Endothelial cell of umbilical vein (primary cell): ENCODE results near the gene NDUFS6. TPM values are rescaled to one million over a fixed set of nuclear protein-coding genes. Genes with fewer than 3 reads are reported as not detected.

Source experiments
- Bru-seq: library from RNA; stranded (reverse); fragments of 400-500 nt; gene quantifications from one replicate; lab custom pipeline; 2021; lab: Mats Ljungman, UMichigan
- BruChase-seq, 2 experiments: library from RNA; stranded (reverse); fragments of 400-500 nt; gene quantifications; one replicate each; lab custom pipeline; 2021; lab: Mats Ljungman, UMichigan
- BruUV-seq: library from RNA; stranded (reverse); fragments of 400-500 nt; replicated peaks from 2 replicates; lab custom pipeline; 2021; lab: Mats Ljungman, UMichigan
- CTCF ChIA-PET: fragments of 300-600, 350-600 bp; sonication (Branson Sonifier 250); formaldehyde crosslinking; loops from one replicate; lab custom pipeline; 2021; ENCODE audit warnings: antibody characterized with exemption, inconsistent platforms; lab: Charles Lee
- POLR2A ChIA-PET: fragments of 300-600, 350-600 bp; sonication (Branson Sonifier 250); formaldehyde crosslinking; loops from one replicate; lab custom pipeline; 2021; ENCODE audit warnings: antibody characterized with exemption, inconsistent platforms; lab: Charles Lee
- DNase-seq: peaks from one replicate; pipeline ENCODE4 v3.0.0-alpha.2; 2011; ENCODE audit warnings: low read depth, low spot score
- FAIRE-seq: peaks from 2 replicates; lab custom pipeline; 2011; peaks lifted over from hg19 to GRCh38; lab: Jason Lieb, UNC
- H2AFZ ChIP-seq: 2 replicates; pipeline ENCODE4 v1.6.0; 2012; ENCODE audit warnings: low read depth, low read length, control low read depth, inconsistent platforms
- H3K27ac ChIP-seq: 2 replicates; pipeline ENCODE4 v1.5.1; 2011; ENCODE audit warnings: low read depth, mild to moderate bottlenecking, control low read depth, low read length, moderate library complexity; ENCODE audit not compliant: insufficient read depth
- H3K27me3 ChIP-seq, 2 experiments: 2 replicates each; pipeline versions ENCODE4 v1.6.0 to v1.6.1; 2011; ENCODE audit warnings: low read length in 2 of 2, mixed read lengths in 1 of 2; ENCODE audit not compliant: control insufficient read depth in 2 of 2, insufficient read depth in 2 of 2
- H3K36me3 ChIP-seq, 2 experiments: 2 replicates in 1 of 2; 3 replicates in 1 of 2; pipeline ENCODE4 v1.5.1; 2011; ENCODE audit warnings: low read length in 2 of 2, mild to moderate bottlenecking in 1 of 2, moderate library complexity in 1 of 2; ENCODE audit not compliant: control insufficient read depth in 2 of 2, insufficient read depth in 2 of 2; ENCODE audit errors: extremely low read depth in 1 of 2
- H3K4me1 ChIP-seq: 3 replicates; pipeline ENCODE4 v1.5.1; 2011; ENCODE audit warnings: mild to moderate bottlenecking, low read length; ENCODE audit not compliant: control insufficient read depth, insufficient read depth; ENCODE audit errors: extremely low read depth
- H3K4me2 ChIP-seq: 2 replicates; pipeline ENCODE4 v1.6.1; 2011; ENCODE audit warnings: low read length, control low read depth, mixed read lengths; ENCODE audit not compliant: insufficient read depth
- H3K4me3 ChIP-seq, 3 experiments: fragments of 200-600 bp in 1 of 3; sonication (generic), shearing (Covaris generic) in 1 of 3; replicated peaks in 1 of 3; 2 replicates each; pipeline ENCODE4 v1.5.1; 2011 to 2016; ENCODE audit warnings: control low read depth in 3 of 3, low read length in 3 of 3, mild to moderate bottlenecking in 2 of 3, inconsistent platforms in 1 of 3, low read depth in 1 of 3, moderate library complexity in 1 of 3; ENCODE audit not compliant: insufficient read depth in 1 of 3
- H3K79me2 ChIP-seq: 2 replicates; pipeline ENCODE4 v1.6.0; 2012; ENCODE audit warnings: low read length, inconsistent platforms; ENCODE audit not compliant: control insufficient read depth, insufficient read depth
- H3K9ac ChIP-seq: replicated peaks from 2 replicates; pipeline ENCODE3; 2011; ENCODE audit warnings: low read length, control low read depth; ENCODE audit not compliant: insufficient read depth; ENCODE audit errors: extremely low read depth
- H3K9me1 ChIP-seq: replicated peaks from 3 replicates; pipeline ENCODE4 v1.6.0; 2011; ENCODE audit warnings: mild to moderate bottlenecking, low read length; ENCODE audit not compliant: control insufficient read depth, insufficient read depth; ENCODE audit errors: extremely low read depth
- H3K9me3 ChIP-seq: replicated peaks from 2 replicates; pipeline ENCODE4 v1.5.1; 2012; ENCODE audit warnings: low read length, inconsistent platforms; ENCODE audit not compliant: control insufficient read depth, insufficient read depth
- H4K20me1 ChIP-seq: replicated peaks from 2 replicates; pipeline ENCODE3; 2011; ENCODE audit warnings: mild to moderate bottlenecking, low read length; ENCODE audit not compliant: control insufficient read depth, insufficient read depth; ENCODE audit errors: extremely low read depth
- EZH2 ChIP-seq: IDR thresholded peaks from 2 replicates; pipeline ENCODE4 v1.6.1; 2012; ENCODE audit warnings: borderline replicate concordance, low read depth, mild to moderate bottlenecking, moderate library complexity, low read length, inconsistent platforms; ENCODE audit not compliant: severe bottlenecking
- FOS ChIP-seq: IDR thresholded peaks from 2 replicates; pipeline ENCODE4 v1.6.1; 2011; ENCODE audit warnings: mild to moderate bottlenecking, low read length, moderate library complexity, borderline replicate concordance; ENCODE audit not compliant: insufficient read depth
- GATA2 ChIP-seq: IDR thresholded peaks from 2 replicates; pipeline ENCODE4 v1.7.0; 2011; ENCODE audit warnings: low read depth, mild to moderate bottlenecking, moderate library complexity, mixed read lengths, low read length; ENCODE audit not compliant: insufficient read length, insufficient read depth
- JUN ChIP-seq: IDR thresholded peaks from 2 replicates; pipeline ENCODE4 v1.6.1; 2011; ENCODE audit warnings: borderline replicate concordance, low read depth; ENCODE audit not compliant: insufficient read length, insufficient read depth
- MYC ChIP-seq: IDR thresholded peaks from one replicate; pipeline ENCODE4 v1.6.1; 2011; ENCODE audit warnings: mild to moderate bottlenecking, low read depth, low read length
- POLR2A ChIP-seq: IDR thresholded peaks from 2 replicates; pipeline ENCODE4 v1.6.1; 2012; ENCODE audit warnings: low read depth, mild to moderate bottlenecking, control low read depth, low read length
- POLR2AphosphoS5 ChIP-seq: IDR thresholded peaks from 2 replicates; pipeline ENCODE4 v1.6.1; 2012; ENCODE audit warnings: low read depth, mild to moderate bottlenecking, control low read depth, low read length, moderate library complexity; ENCODE audit not compliant: insufficient read depth
- dilution Hi-C: fragments of 300-500 bp; cut with MboI; formaldehyde crosslinking; loops from one replicate; pipeline ENCODE4 v1.15.0; 2019; ENCODE audit warnings: low sequenced_read_pairs; ENCODE audit not compliant: extremely low pct_ligation_motif_present
- intact Hi-C: fragments of 100-400 bp; cut with micrococcal nuclease; formaldehyde crosslinking; loops from one replicate; pipeline ENCODE4 v1.10.0; 2022
- long read RNA-seq: library from polyadenylated mRNA; stranded (forward); transcript quantifications from one replicate; pipeline ENCODE4 v2.0.0, GENCODE V29; 2021
- polyA minus RNA-seq, 3 experiments: library from RNA; depleted of rRNA, polyadenylated mRNA; stranded (reverse); fragments of >200 nt; gene quantifications; 1 replicate in 1 of 3; 2 replicates in 2 of 3; pipeline ENCODE4 v1.2.3, GENCODE V29; 2011
- polyA plus RNA-seq, 4 experiments: library from polyadenylated mRNA; depleted of rRNA in 3 of 4; stranded (reverse) in 3 of 4; unstranded in 1 of 4; fragments of >200 nt; gene quantifications; 2 replicates each; pipeline versions ENCODE4 v1.2.1 to v1.2.3, GENCODE V29; 2011 to 2012; ENCODE audit warnings: missing spikeins in 1 of 4
- total RNA-seq: library from RNA; stranded (reverse); gene quantifications from 2 replicates; pipeline ENCODE4 v1.2.3, GENCODE V29; 2021
- TF ChIP-seq, protein P1 (sequence below): IDR thresholded peaks from 2 replicates; pipeline ENCODE4 v1.6.1; 2011; ENCODE audit not compliant: insufficient read depth, insufficient read length
- TF ChIP-seq, protein P2 (sequence below), 2 donors: IDR thresholded peaks; 1 replicate in 1 of 2; 2 replicates in 1 of 2; pipeline ENCODE4 v1.5.1; 2011; ENCODE audit warnings: low read length in 2 of 2, mild to moderate bottlenecking in 2 of 2, moderate library complexity in 2 of 2, control low read depth in 1 of 2, inconsistent platforms in 1 of 2, low read depth in 1 of 2; ENCODE audit not compliant: insufficient read depth in 1 of 2; ENCODE audit errors: extremely low read depth in 1 of 2

NDUFS6 gene
- total RNA-seq (42.5 and 49.9 TPM in 2 replicates), polyA plus RNA-seq (127 and 139 TPM in 2 replicates), polyA minus RNA-seq (18.1 and 23.8 TPM in 2 replicates), Bru-seq, nascent RNA (percentile 84 among the genes with signal in this experiment), BruChase-seq, experiment 1, labeled RNA remaining after a 6-hour chase (percentile 79 among the genes with signal in this experiment), BruChase-seq, experiment 2, labeled RNA remaining after a 2-hour chase (percentile 83 among the genes with signal in this experiment)
- 119 and 144 TPM in 2 replicates for polyA plus RNA-seq (2011; cell fraction: cytosol; rRNA removed)
- polyA plus RNA-seq (2011; cell fraction: nucleus; rRNA removed), result 42.4 and 58.5 TPM in 2 replicates
- 91.8 and 104 TPM in 2 replicates for polyA plus RNA-seq (2012)
- 153 TPM for polyA minus RNA-seq (2011; cell fraction: cytosol; rRNA and poly(A)+ RNA removed)
- 6.7 and 9.0 TPM in 2 replicates for polyA minus RNA-seq (2011; cell fraction: nucleus; rRNA and poly(A)+ RNA removed)
- long read RNA-seq, transcript NDUFS6-201 (4 exons, 1,082 nt), result major isoform, 378 of 395 reads
- long read RNA-seq, partial matches to known transcripts, result 8 of 395 reads
- long read RNA-seq, other reads (novel, unspliced or antisense), result 9 of 395 reads

DNA sequence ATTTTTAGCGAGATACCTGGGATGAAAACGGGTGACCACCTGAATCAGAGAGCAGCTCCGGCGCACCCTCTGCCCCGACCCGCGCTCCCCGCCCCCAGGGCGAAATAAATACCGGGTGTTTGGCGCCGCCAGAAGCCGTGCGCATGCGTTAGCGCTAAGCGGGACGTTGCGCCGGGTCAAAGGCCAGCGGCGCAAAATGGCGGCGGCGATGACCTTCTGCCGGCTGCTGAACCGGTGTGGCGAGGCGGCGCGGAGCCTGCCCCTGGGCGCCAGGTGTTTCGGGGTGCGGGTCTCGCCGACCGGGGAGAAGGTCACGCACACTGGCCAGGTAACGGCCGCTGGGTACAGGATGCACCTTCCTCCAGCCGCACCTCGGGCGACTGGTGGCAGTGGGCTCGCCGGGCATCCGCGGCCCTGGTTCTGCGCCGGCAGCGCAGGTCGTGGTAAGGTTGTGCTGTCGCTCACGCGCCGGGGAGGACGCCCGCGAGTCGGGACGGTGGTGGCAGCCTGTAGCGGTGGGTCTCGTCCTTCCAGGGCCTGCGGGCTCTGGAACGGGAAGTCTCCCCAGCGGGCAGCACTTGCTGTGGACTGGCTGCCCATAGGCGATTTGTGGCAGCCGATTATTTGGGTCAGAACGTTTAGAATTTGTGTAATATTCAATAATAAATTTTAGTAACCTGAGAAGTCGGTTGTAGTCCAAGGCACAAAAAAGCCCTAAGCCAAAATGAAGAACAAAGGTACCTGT is at the start of gene NDUFS6:
NDUFS6 (plus strand) TSS at position 186 of the 745 bp plus-strand sequence; CDS start at position 197, 11 bp downstream.
- H3K27me3 ChIP-seq, result no peaks in the 10 kb centered on the region
- peak within 1 kb of the TSS; percentile 70 for H3K27ac ChIP-seq
- ChIA-PET CTCF (interaction anchor here (1.5 to 3.9 kb wide), 3 partner anchors 29 to 38 kb away, joined by 13 to 20 read pairs (median 15); no protein-coding TSS in a partner anchor), POLR2A (no interaction called here)
- peaks cover 77% of the 10 kb centered on the region for H3K79me2 ChIP-seq
- dilution Hi-C loops (no loop called here), intact Hi-C loops (loop anchor here (5.0 kb wide), 1 partner anchor 1189 kb away; the partner anchor contains the start of gene CEP72)
- DNase-seq (peak; percentile 78), FAIRE-seq (peak; percentile 79)
- H3K36me3 ChIP-seq, result peaks cover 9 to 40% of the 10 kb centered on the region in 2 experiments
- H3K9me1 ChIP-seq, result no peaks in the 10 kb centered on the region
- H3K4me2 ChIP-seq, result peak within 1 kb of the TSS; percentile 99
- H2AFZ ChIP-seq, result peak within 1 kb of the TSS; percentile 79
- H3K9me3 ChIP-seq, result no peaks in the 10 kb centered on the region
- peak within 1 kb of the TSS; percentile 81 for H3K9ac ChIP-seq
- H3K4me3 ChIP-seq, result peak within 1 kb of the TSS; percentile 46 to 90 (median 62)
- H4K20me1 ChIP-seq, result no peaks in the 10 kb centered on the region
- TF ChIP-seq MYC (no peak), POLR2A (peak; percentile 65), FOS (no peak), GATA2 (no peak), POLR2AphosphoS5 (peak; percentile 71), EZH2 (no peak), JUN (no peak)
- TF ChIP-seq, protein P1, sequence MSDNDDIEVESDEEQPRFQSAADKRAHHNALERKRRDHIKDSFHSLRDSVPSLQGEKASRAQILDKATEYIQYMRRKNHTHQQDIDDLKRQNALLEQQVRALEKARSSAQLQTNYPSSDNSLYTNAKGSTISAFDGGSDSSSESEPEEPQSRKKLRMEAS, result no peak
- TF ChIP-seq, protein P2, sequence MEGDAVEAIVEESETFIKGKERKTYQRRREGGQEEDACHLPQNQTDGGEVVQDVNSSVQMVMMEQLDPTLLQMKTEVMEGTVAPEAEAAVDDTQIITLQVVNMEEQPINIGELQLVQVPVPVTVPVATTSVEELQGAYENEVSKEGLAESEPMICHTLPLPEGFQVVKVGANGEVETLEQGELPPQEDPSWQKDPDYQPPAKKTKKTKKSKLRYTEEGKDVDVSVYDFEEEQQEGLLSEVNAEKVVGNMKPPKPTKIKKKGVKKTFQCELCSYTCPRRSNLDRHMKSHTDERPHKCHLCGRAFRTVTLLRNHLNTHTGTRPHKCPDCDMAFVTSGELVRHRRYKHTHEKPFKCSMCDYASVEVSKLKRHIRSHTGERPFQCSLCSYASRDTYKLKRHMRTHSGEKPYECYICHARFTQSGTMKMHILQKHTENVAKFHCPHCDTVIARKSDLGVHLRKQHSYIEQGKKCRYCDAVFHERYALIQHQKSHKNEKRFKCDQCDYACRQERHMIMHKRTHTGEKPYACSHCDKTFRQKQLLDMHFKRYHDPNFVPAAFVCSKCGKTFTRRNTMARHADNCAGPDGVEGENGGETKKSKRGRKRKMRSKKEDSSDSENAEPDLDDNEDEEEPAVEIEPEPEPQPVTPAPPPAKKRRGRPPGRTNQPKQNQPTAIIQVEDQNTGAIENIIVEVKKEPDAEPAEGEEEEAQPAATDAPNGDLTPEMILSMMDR (IDR thresholded peaks at IDR 0.05; ENCODE audit: extremely low read depth in 1 of 2, insufficient read depth in 1 of 2, low read depth in 1 of 2, low read length in 2 of 2), result no peak
- BruUV-seq, result no TSS peak
- H3K4me1 ChIP-seq, result peaks cover 21% of the 10 kb centered on the region
